HEK293 (cell line): Measurements from ENCODE around the gene TSC22D3.

ENCODE experiments used
- CTCF ChIA-PET: fragments of 350-600 bp; formaldehyde crosslinking; extraction: SDS; loops from one replicate; lab custom pipeline; 2021; ENCODE audit warnings: antibody characterized with exemption; lab: Yijun Ruan, JAX
- POLR2A ChIA-PET: fragments of 300-600 bp; formaldehyde crosslinking; extraction: SDS; loops from one replicate; lab custom pipeline; 2020; ENCODE audit warnings: antibody characterized with exemption, inconsistent platforms; lab: Yijun Ruan, JAX
- H3K27ac ChIP-seq: fragments of 200-500 bp; sonication (Bioruptor generic); 2 replicates; pipeline ENCODE4 v1.5.1; 2014; ENCODE audit warnings: low read depth, low read length, control low read depth, inconsistent platforms; ENCODE audit errors: extremely low read depth
- H3K36me3 ChIP-seq, 2 experiments: fragments of 200-500 bp in 1 of 2; sonication (Bioruptor generic) in 1 of 2; 1 replicate in 1 of 2; 2 replicates in 1 of 2; pipeline ENCODE4 v1.5.1; 2014 to 2017; ENCODE audit warnings: inconsistent platforms in 2 of 2, low read length in 2 of 2; ENCODE audit not compliant: control insufficient read depth in 2 of 2, insufficient read depth in 1 of 2
- H3K4me1 ChIP-seq: fragments of 200-500 bp; sonication (Bioruptor generic); 2 replicates; pipeline ENCODE4 v1.5.1; 2014; ENCODE audit warnings: mild to moderate bottlenecking, low read length, inconsistent platforms; ENCODE audit not compliant: control insufficient read depth, insufficient read depth
- H3K4me3 ChIP-seq: 2 replicates; pipeline ENCODE4 v1.5.1; 2011; ENCODE audit warnings: low read depth, mild to moderate bottlenecking, control low read depth, low read length, moderate library complexity
- H3K9me3 ChIP-seq: fragments of 200-500 bp; sonication (Bioruptor generic); 2 replicates; pipeline ENCODE4 v1.5.1; 2014; ENCODE audit warnings: low read depth, low read length, inconsistent platforms; ENCODE audit not compliant: control insufficient read depth, insufficient read depth
- GLIS1 ChIP-seq: fragments of 450-650 bp; formaldehyde crosslinking; IDR thresholded peaks from 2 replicates; pipeline ENCODE4 v1.5.1; 2016; ENCODE audit warnings: missing biosample characterization, missing genetic modification characterization
- KLF16 ChIP-seq: fragments of 450-650 bp; formaldehyde crosslinking; IDR thresholded peaks from 2 replicates; pipeline ENCODE4 v1.5.1; 2017; ENCODE audit warnings: missing biosample characterization, missing genetic modification characterization
- REPIN1 ChIP-seq: fragments of 450-650 bp; formaldehyde crosslinking; IDR thresholded peaks from 2 replicates; pipeline ENCODE4 v1.5.1; 2017; ENCODE audit warnings: missing biosample characterization, missing genetic modification characterization, low read depth
- SP7 ChIP-seq: fragments of 450-650 bp; formaldehyde crosslinking; IDR thresholded peaks from 2 replicates; pipeline ENCODE4 v1.5.1; 2016; ENCODE audit warnings: missing biosample characterization, missing genetic modification characterization
- WT1 ChIP-seq: fragments of 450-650 bp; formaldehyde crosslinking; IDR thresholded peaks from 2 replicates; pipeline ENCODE4 v1.5.1; 2016; ENCODE audit warnings: missing biosample characterization, missing genetic modification characterization
- YY2 ChIP-seq: fragments of 450-650 bp; formaldehyde crosslinking; IDR thresholded peaks from 2 replicates; pipeline ENCODE4 v1.5.1; 2016; ENCODE audit warnings: missing biosample characterization, missing genetic modification characterization
- ZIC2 ChIP-seq: fragments of 450-650 bp; formaldehyde crosslinking; IDR thresholded peaks from 2 replicates; pipeline ENCODE4 v1.5.1; 2016; ENCODE audit warnings: missing biosample characterization, missing genetic modification characterization
- ZNF121 ChIP-seq: fragments of 450-650 bp; formaldehyde crosslinking; IDR thresholded peaks from 2 replicates; pipeline ENCODE4 v1.5.1; 2016; ENCODE audit warnings: missing biosample characterization, missing genetic modification characterization
- ZNF138 ChIP-seq: fragments of 450-650 bp; formaldehyde crosslinking; IDR thresholded peaks from 2 replicates; pipeline ENCODE4 v1.5.1; 2016; ENCODE audit warnings: missing biosample characterization, missing genetic modification characterization, borderline replicate concordance
- ZNF239 ChIP-seq: fragments of 450-650 bp; formaldehyde crosslinking; IDR thresholded peaks from 2 replicates; pipeline ENCODE4 v1.5.1; 2016; ENCODE audit warnings: missing biosample characterization, missing genetic modification characterization
- ZNF274 ChIP-seq, 2 experiments: fragments of 200-500 bp in 1 of 2; fragments of 450-650 bp in 1 of 2; sonication (Bioruptor generic) in 1 of 2; formaldehyde crosslinking in 1 of 2; IDR thresholded peaks; 2 replicates each; pipeline versions ENCODE4 v1.5.1 to v1.6.1; 2014 to 2016; ENCODE audit warnings: borderline replicate concordance in 1 of 2, inconsistent platforms in 1 of 2, low read length in 1 of 2, missing biosample characterization in 1 of 2, missing genetic modification characterization in 1 of 2
- ZNF585B ChIP-seq: fragments of 450-650 bp; formaldehyde crosslinking; IDR thresholded peaks from 2 replicates; pipeline ENCODE4 v1.5.1; 2016; ENCODE audit warnings: missing biosample characterization, missing genetic modification characterization
- ZNF692 ChIP-seq: fragments of 450-650 bp; formaldehyde crosslinking; IDR thresholded peaks from 2 replicates; pipeline ENCODE4 v1.5.1; 2016; ENCODE audit warnings: missing biosample characterization, missing genetic modification characterization
- TF ChIP-seq, protein P1 (sequence below): fragments of 450-650 bp; formaldehyde crosslinking; IDR thresholded peaks from 2 replicates; pipeline ENCODE4 v1.5.1; 2016; ENCODE audit warnings: missing biosample characterization, missing genetic modification characterization
- TF ChIP-seq, protein P2 (sequence below): fragments of 450-650 bp; formaldehyde crosslinking; IDR thresholded peaks from 2 replicates; pipeline ENCODE4 v1.5.1; 2017; ENCODE audit warnings: missing biosample characterization, missing genetic modification characterization
- TF ChIP-seq, protein P3 (sequence below): fragments of 450-650 bp; formaldehyde crosslinking; IDR thresholded peaks from 2 replicates; pipeline ENCODE4; 2016; ENCODE audit warnings: missing biosample characterization, missing genetic modification characterization
- TF ChIP-seq, protein P4 (sequence below): fragments of 450-650 bp; formaldehyde crosslinking; IDR thresholded peaks from 2 replicates; pipeline ENCODE4 v1.5.1; 2016; ENCODE audit warnings: missing biosample characterization, missing genetic modification characterization, low read depth

The TSC22D3 gene

GRCh38 chrX:107769581-107770317, 5.8 kb downstream of the TSC22D3 start:
- Histone ChIP-seq H3K4me1 (no peaks in the 10 kb centered on the region), H3K9me3 (no peaks in the 10 kb centered on the region)
- no peak for TF ChIP-seq ZNF585B (tag by site-specific recombination)
- TF ChIP-seq ZNF692: no peak
- TF ChIP-seq, all 188 proteins: peak for 0
- H3K36me3 ChIP-seq: no peaks in the 10 kb centered on the region
- no peak overlapping the region for H3K27ac ChIP-seq
- ChIA-PET CTCF (interaction anchor here (0.7 to 1.2 kb wide), 3 partner anchors 9 to 1290 kb away, joined by 3 to 4 read pairs (median 4); no protein-coding TSS in a partner anchor), POLR2A (no interaction called here)
- H3K4me3 ChIP-seq: no peak overlapping the region

DNA sequence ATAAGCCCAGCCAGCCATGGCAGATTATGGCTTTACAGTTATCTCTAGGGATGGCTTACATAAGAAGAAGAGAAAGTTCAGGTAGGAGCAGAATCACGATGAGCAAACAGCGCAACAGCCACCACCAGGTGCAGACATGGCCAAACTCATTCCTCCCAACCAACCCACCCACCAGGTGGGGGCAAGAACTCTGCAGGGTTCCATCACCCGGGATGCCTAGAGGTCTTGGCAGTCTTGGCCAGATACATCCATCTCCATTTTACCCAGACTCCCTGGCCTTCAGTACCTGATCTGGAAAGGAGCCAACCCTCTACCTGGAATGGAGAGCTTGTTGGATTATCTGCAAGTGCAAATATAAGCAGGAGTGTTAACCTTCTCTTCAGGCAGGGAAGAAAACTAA, 7.5 kb downstream of the TSC22D3 start:
- TF ChIP-seq YY2 (no peak), REPIN1 (no peak), ZNF121 (tag by site-specific recombination) (no peak), ZNF239 (no peak)
- POLR2A ChIA-PET: no interaction called here
- Histone ChIP-seq H3K27ac (no peak overlapping the region), H3K9me3 (no peaks in the 10 kb centered on the region), H3K4me3 (no peak overlapping the region), H3K36me3 (no peaks in the 10 kb centered on the region), H3K4me1 (no peaks in the 10 kb centered on the region)
- CTCF ChIA-PET: interaction anchor here (1.9 kb wide), 1 partner anchor 9 kb away, joined by 16 read pairs; the partner anchor contains the start of genes NCBP2L and TSC22D3

GRCh38 chrX:107766470-107767150, 9.0 kb downstream of the TSC22D3 start:
- H3K36me3 ChIP-seq: no peaks in the 10 kb centered on the region
- no peak overlapping the region for H3K4me3 ChIP-seq
- POLR2A ChIA-PET: interaction anchor here (0.6 to 1.7 kb wide), 3 partner anchors 9 to 33 kb away, joined by 3 to 6 read pairs (median 3); partner anchors contain the start of gene TSC22D3
- no peak overlapping the region for H3K27ac ChIP-seq
- CTCF ChIA-PET: interaction anchor here (0.5 to 1.9 kb wide), 6 partner anchors 10 to 327 kb away, joined by 3 to 16 read pairs (median 4); partner anchors contain the start of genes NCBP2L and TSC22D3
- no peaks in the 10 kb centered on the region for H3K4me1 ChIP-seq
- no peaks in the 10 kb centered on the region for H3K9me3 ChIP-seq
- TF ChIP-seq, protein P1, sequence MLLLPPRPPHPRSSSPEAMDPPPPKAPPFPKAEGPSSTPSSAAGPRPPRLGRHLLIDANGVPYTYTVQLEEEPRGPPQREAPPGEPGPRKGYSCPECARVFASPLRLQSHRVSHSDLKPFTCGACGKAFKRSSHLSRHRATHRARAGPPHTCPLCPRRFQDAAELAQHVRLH: no peak
- TF ChIP-seq ZIC2 (peak; percentile 66), GLIS1 (tag by site-specific recombination) (peak; percentile 79)

DNA sequence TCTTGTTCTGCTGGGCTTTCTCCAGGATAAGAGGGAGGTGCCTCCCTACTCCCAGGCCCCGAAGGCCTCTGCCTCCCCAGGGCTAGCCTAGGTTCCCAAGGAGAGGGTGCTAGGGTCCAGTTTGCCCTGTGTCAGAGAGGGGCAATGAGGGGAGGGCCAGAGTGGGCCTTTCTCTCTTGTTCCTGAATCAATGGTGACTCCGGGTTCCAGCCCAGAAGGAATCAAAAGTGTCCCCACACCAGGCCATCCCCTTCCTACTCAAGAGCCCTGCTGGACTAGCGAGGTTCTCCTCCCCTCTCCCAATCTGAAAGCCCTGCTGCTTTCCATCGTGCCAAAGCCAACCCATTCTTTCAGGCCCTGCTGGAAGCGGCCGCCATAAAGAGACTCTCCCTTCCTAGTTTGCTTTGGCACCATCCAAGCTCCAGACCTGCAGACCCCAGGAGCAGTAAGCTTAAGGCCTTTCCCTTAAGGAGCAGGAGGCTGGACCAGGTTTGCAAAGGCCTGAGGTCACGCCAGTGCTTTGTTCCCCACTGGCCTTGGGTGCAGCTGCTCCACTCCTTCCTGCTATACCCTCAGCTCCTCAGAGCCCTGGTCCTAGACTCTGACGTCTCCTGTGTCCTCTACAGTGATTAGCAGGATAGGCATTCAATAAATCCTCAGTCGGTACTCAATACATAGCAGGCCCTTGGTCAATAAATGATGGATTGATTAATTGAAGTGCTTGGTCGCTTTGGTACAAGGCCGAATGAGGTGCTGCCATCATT, 10.6 kb downstream of the TSC22D3 start:
- Histone ChIP-seq H3K4me3 (no peak overlapping the region), H3K27ac (no peak overlapping the region), H3K9me3 (no peaks in the 10 kb centered on the region), H3K36me3 (no peaks in the 10 kb centered on the region), H3K4me1 (no peaks in the 10 kb centered on the region)
- TF ChIP-seq, protein P2, sequence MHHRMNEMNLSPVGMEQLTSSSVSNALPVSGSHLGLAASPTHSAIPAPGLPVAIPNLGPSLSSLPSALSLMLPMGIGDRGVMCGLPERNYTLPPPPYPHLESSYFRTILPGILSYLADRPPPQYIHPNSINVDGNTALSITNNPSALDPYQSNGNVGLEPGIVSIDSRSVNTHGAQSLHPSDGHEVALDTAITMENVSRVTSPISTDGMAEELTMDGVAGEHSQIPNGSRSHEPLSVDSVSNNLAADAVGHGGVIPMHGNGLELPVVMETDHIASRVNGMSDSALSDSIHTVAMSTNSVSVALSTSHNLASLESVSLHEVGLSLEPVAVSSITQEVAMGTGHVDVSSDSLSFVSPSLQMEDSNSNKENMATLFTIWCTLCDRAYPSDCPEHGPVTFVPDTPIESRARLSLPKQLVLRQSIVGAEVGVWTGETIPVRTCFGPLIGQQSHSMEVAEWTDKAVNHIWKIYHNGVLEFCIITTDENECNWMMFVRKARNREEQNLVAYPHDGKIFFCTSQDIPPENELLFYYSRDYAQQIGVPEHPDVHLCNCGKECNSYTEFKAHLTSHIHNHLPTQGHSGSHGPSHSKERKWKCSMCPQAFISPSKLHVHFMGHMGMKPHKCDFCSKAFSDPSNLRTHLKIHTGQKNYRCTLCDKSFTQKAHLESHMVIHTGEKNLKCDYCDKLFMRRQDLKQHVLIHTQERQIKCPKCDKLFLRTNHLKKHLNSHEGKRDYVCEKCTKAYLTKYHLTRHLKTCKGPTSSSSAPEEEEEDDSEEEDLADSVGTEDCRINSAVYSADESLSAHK: no peak
- TF ChIP-seq, protein P3, sequence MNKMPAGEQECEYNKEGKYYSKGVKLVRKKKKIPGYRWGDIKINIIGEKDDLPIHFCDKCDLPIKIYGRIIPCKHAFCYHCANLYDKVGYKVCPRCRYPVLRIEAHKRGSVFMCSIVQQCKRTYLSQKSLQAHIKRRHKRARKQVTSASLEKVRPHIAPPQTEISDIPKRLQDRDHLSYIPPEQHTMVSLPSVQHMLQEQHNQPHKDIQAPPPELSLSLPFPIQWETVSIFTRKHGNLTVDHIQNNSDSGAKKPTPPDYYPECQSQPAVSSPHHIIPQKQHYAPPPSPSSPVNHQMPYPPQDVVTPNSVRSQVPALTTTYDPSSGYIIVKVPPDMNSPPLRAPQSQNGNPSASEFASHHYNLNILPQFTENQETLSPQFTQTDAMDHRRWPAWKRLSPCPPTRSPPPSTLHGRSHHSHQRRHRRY (tag by site-specific recombination): no peak
- TF ChIP-seq ZNF274 (IDR thresholded peaks at IDR 0.05; ENCODE audit: low read length): no peak
- no peak for TF ChIP-seq ZNF274 (tag by site-specific recombination; IDR thresholded peaks at IDR 0.05; ENCODE audit: borderline replicate concordance)
- TF ChIP-seq ZNF138 (tag by site-specific recombination): no peak
- TF ChIP-seq SP7: no peak
- TF ChIP-seq WT1 (tag by site-specific recombination): no peak
- TF ChIP-seq, protein P4, sequence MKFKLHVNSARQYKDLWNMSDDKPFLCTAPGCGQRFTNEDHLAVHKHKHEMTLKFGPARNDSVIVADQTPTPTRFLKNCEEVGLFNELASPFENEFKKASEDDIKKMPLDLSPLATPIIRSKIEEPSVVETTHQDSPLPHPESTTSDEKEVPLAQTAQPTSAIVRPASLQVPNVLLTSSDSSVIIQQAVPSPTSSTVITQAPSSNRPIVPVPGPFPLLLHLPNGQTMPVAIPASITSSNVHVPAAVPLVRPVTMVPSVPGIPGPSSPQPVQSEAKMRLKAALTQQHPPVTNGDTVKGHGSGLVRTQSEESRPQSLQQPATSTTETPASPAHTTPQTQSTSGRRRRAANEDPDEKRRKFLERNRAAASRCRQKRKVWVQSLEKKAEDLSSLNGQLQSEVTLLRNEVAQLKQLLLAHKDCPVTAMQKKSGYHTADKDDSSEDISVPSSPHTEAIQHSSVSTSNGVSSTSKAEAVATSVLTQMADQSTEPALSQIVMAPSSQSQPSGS: no peak
- TF ChIP-seq KLF16 (tag by site-specific recombination): no peak
- ChIA-PET CTCF (no interaction called here), POLR2A (interaction anchor here (1.0 kb wide), 1 partner anchor 9 kb away, joined by 3 read pairs; no protein-coding TSS in a partner anchor)
